Mesendoderm (in vitro differentiated cells): ENCODE results near the gene BANF2.
A peak's percentile ranks its signal among the peaks of the same experiment; 100 is the strongest.

Experiments used
- DNase-seq: peaks from one replicate; pipeline ENCODE4 v3.0.0; 2013
- H2AK5ac ChIP-seq: 2 replicates; pipeline ENCODE4 v1.6.1; 2013; ENCODE audit warnings: low read length, inconsistent platforms
- H2BK120ac ChIP-seq: 2 replicates; pipeline ENCODE4 v1.6.1; 2013; ENCODE audit warnings: low read depth, mild to moderate bottlenecking, low read length, moderate library complexity, mixed read lengths
- H2BK15ac ChIP-seq: replicated peaks from 2 replicates; pipeline ENCODE4 v1.6.1; 2013; ENCODE audit warnings: low read depth, mild to moderate bottlenecking, moderate library complexity
- H2BK5ac ChIP-seq: 2 replicates; pipeline ENCODE4 v1.6.1; 2013; ENCODE audit warnings: low read length, inconsistent platforms
- H3K18ac ChIP-seq: 2 replicates; pipeline ENCODE4 v1.6.1; 2013; ENCODE audit warnings: mild to moderate bottlenecking, low read length, mixed read lengths
- H3K23ac ChIP-seq: one replicate; pipeline ENCODE4 v1.6.1; 2013; ENCODE audit warnings: low read length
- H3K27ac ChIP-seq: 2 replicates; pipeline ENCODE4 v1.5.1; 2013; ENCODE audit warnings: low read depth, mild to moderate bottlenecking, inconsistent platforms, low read length, moderate library complexity
- H3K27me3 ChIP-seq: 2 replicates; pipeline ENCODE4 v1.6.1; 2013; ENCODE audit warnings: low read length, control low read depth, mild to moderate bottlenecking, inconsistent platforms; ENCODE audit not compliant: insufficient read depth, poor library complexity
- H3K36me3 ChIP-seq: 2 replicates; pipeline ENCODE4 v1.6.1; 2013; ENCODE audit warnings: low read length, inconsistent platforms; ENCODE audit not compliant: control insufficient read depth, insufficient read depth
- H3K4ac ChIP-seq: one replicate; pipeline ENCODE4 v1.6.1; 2013; ENCODE audit warnings: low read depth, mild to moderate bottlenecking, low read length, moderate library complexity
- H3K4me1 ChIP-seq: 2 replicates; pipeline ENCODE4 v1.6.1; 2013; ENCODE audit warnings: low read depth, low read length, inconsistent platforms; ENCODE audit not compliant: control insufficient read depth
- H3K4me2 ChIP-seq: 2 replicates; pipeline ENCODE4 v1.6.1; 2013; ENCODE audit warnings: low read length
- H3K4me3 ChIP-seq: 2 replicates; pipeline ENCODE4 v1.5.1; 2013; ENCODE audit warnings: mild to moderate bottlenecking, low read length
- H3K56ac ChIP-seq: one replicate; pipeline ENCODE4 v1.6.1; 2013; ENCODE audit warnings: low read length
- H3K79me1 ChIP-seq: 2 replicates; pipeline ENCODE4 v1.6.1; 2013; ENCODE audit warnings: low read length, inconsistent platforms
- H3K79me2 ChIP-seq: 2 replicates; pipeline ENCODE4 v1.6.1; 2013; ENCODE audit warnings: mild to moderate bottlenecking, low read length; ENCODE audit not compliant: control insufficient read depth, insufficient read depth
- H3K9ac ChIP-seq: 2 replicates; pipeline ENCODE4 v1.6.1; 2013; ENCODE audit warnings: low read length, inconsistent platforms
- H4K5ac ChIP-seq: one replicate; pipeline ENCODE4 v1.6.1; 2013; ENCODE audit warnings: low read length
- H4K8ac ChIP-seq: one replicate; pipeline ENCODE4 v1.6.1; 2013; ENCODE audit warnings: low read depth, mild to moderate bottlenecking, control low read depth, low read length, moderate library complexity
- WGBS: extraction: QIAGEN DNeasy Blood & Tissue Kit; methylation state at CpG from one replicate; pipeline ENCODE4 v1.1.7; 2013; ENCODE audit warnings: low lambda C conversion rate, missing lambda C conversion rate; ENCODE audit not compliant: insufficient coverage; ENCODE audit errors: extremely low coverage; 5-methylcytosine and 5-hydroxymethylcytosine counted together

The BANF2 gene

DNA sequence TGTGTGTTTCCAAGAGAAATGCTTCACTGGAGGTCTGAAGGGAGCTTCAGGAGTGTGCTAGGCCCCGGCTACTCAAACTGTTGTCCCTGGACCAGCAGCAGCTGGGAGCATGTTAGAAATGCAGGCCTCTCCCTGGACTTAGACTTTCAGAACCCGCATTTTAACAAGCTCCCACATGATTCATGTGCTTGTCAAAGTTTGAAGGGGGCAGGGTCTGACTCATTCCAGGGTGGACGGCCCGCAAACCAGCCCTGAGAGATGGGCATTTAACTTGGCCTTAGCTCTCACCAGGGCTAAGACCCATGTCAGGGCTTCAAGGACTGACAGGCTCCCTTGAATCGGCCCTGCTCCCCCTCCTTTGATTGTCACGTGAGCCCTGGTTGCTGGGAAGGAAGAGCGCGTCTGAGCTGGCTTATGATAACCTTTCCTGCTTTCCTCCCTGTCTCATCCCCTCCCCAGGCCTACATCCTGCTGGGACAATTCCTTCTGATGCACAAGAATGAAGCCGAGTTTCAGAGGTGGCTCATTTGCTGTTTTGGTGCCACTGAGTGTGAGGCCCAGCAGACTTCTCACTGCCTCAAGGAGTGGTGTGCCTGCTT lies 35.5 kb downstream of the BANF2 start:
- H3K23ac ChIP-seq = no peak overlapping the region
- H4K5ac ChIP-seq = no peak overlapping the region
- H2BK15ac ChIP-seq = no peak overlapping the region
- no peak overlapping the region for H3K9ac ChIP-seq
- no peaks in the 10 kb centered on the region for H3K27me3 ChIP-seq
- H3K4ac ChIP-seq = no peak overlapping the region
- H3K36me3 ChIP-seq = no peaks in the 10 kb centered on the region
- no peaks in the 10 kb centered on the region for H3K4me1 ChIP-seq
- no peak overlapping the region for H2BK5ac ChIP-seq
- no CpG with 5 or more reads among the region's 9 CpGs for WGBS
- H3K27ac ChIP-seq = peak overlapping the region; percentile 25
- H3K79me1 ChIP-seq = no peaks in the 10 kb centered on the region
- H2AK5ac ChIP-seq = no peak overlapping the region
- no peak overlapping the region for H2BK120ac ChIP-seq
- H3K56ac ChIP-seq = peak overlapping the region; percentile 60
- H3K4me3 ChIP-seq = no peak overlapping the region
- no peaks in the 10 kb centered on the region for H3K79me2 ChIP-seq
- no peak overlapping the region for H4K8ac ChIP-seq
- no peak overlapping the region for H3K4me2 ChIP-seq
- no peak overlapping the region for H3K18ac ChIP-seq
- DNase-seq = peak; percentile 28

DNA sequence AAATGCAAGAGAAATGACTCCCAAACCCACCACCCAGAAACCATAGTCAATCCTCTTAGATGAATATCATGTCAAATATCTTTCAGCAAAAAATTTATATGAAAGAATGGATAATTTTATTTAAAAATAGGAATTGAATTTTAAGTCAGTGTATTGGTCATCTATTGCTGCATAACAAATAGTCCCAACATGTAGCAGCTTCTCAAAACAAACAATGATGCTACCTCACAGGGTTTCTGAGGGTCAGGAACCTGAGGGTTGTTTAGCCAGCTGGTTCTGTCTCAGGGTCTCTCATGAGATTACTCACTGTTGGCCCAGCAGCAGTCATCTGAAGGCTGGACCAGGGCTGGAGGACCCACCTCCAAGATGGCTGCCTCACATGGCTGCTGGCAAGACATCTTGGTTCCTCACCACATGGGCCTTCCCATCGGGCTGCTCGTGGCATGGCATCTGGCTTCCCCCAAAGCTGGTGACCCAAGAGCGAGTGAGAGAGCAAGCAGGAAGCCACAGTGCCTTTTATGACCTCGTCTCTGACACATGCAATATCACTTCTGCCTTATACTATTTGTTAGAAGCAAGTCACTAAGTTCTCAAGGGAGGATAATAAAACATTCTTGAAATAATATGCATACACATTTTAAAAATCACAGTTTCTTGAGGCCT lies 36.3 kb downstream of the BANF2 start:
- Histone ChIP-seq H4K5ac (no peak overlapping the region), H3K23ac (no peak overlapping the region), H3K36me3 (no peaks in the 10 kb centered on the region), H2BK15ac (no peak overlapping the region), H2BK5ac (no peak overlapping the region), H3K27me3 (no peaks in the 10 kb centered on the region), H3K9ac (no peak overlapping the region), H3K18ac (no peak overlapping the region), H2AK5ac (no peak overlapping the region), H3K79me1 (no peaks in the 10 kb centered on the region), H3K79me2 (no peaks in the 10 kb centered on the region), H4K8ac (no peak overlapping the region), H3K4ac (no peak overlapping the region), H3K4me2 (no peak overlapping the region), H3K4me3 (no peak overlapping the region), H3K4me1 (no peaks in the 10 kb centered on the region), H2BK120ac (no peak overlapping the region), H3K27ac (no peak overlapping the region), H3K56ac (no peak overlapping the region)
- DNase-seq = no peak
- WGBS = no CpG with 5 or more reads among the region's 4 CpGs

DNA sequence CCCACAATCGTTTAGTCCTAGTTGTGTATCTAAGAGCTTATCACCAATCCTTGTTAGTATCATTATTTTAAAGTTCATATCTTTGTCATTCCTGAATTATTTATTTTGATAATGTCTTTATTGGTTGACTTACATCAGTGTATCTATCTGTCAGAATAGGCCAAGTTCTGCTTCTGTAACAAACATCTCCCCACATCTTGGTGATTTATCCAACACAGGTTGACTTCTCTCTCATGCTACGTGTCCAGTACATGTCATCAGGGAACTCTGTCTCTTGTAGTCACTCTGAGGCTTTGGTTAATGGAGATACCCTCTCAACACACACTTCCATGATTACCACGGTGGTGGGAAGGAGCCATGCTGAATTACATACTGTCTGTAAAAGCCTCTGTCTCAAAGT lies 38.4 kb downstream of the BANF2 start:
- H3K4ac ChIP-seq = no peak overlapping the region
- H2BK120ac ChIP-seq = no peak overlapping the region
- no peaks in the 10 kb centered on the region for H3K27me3 ChIP-seq
- H3K4me1 ChIP-seq = no peaks in the 10 kb centered on the region
- H2BK5ac ChIP-seq = no peak overlapping the region
- H3K36me3 ChIP-seq = no peaks in the 10 kb centered on the region
- H2AK5ac ChIP-seq = no peak overlapping the region
- no CpG with 5 or more reads among the region's 3 CpGs for WGBS
- H3K4me3 ChIP-seq = no peak overlapping the region
- H3K79me2 ChIP-seq = no peaks in the 10 kb centered on the region
- H3K27ac ChIP-seq = no peak overlapping the region
- H3K56ac ChIP-seq = no peak overlapping the region
- H2BK15ac ChIP-seq = no peak overlapping the region
- no peak for DNase-seq
- H3K23ac ChIP-seq = no peak overlapping the region
- H3K18ac ChIP-seq = no peak overlapping the region
- H4K5ac ChIP-seq = no peak overlapping the region
- H3K9ac ChIP-seq = no peak overlapping the region
- H3K79me1 ChIP-seq = no peaks in the 10 kb centered on the region
- no peak overlapping the region for H4K8ac ChIP-seq
- no peak overlapping the region for H3K4me2 ChIP-seq

DNA sequence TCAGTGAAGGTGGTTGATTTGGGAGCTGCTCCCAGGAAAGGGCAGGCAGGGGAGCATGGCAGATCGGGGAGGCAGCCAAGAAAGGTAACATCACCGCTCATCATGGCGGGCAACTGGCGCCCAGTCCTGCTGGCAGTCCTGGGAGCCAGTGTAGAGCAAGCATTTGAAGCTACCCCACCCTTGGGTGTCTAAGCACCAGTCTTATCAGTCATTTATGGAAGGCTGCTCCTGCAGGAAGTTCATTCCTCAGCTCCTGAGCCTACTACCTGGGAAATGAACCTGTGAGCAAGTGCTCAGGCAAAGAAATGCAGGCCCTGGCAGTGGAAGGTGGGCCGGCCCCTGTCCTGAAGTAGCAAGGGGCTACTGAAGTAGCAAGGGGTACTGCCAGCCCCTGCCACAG lies 41.5 kb downstream of the BANF2 start:
- no peak overlapping the region for H2BK5ac ChIP-seq
- H2BK15ac ChIP-seq = no peak overlapping the region
- H3K18ac ChIP-seq = no peak overlapping the region
- H3K27me3 ChIP-seq = no peaks in the 10 kb centered on the region
- no peaks in the 10 kb centered on the region for H3K79me2 ChIP-seq
- no peak overlapping the region for H3K4me3 ChIP-seq
- no peak overlapping the region for H4K8ac ChIP-seq
- H2BK120ac ChIP-seq = no peak overlapping the region
- WGBS = no CpG with 5 or more reads among the region's 5 CpGs
- no peak overlapping the region for H3K56ac ChIP-seq
- H4K5ac ChIP-seq = no peak overlapping the region
- no peak for DNase-seq
- H3K4ac ChIP-seq = no peak overlapping the region
- no peak overlapping the region for H3K23ac ChIP-seq
- no peak overlapping the region for H3K4me2 ChIP-seq
- H3K79me1 ChIP-seq = no peaks in the 10 kb centered on the region
- H2AK5ac ChIP-seq = no peak overlapping the region
- no peak overlapping the region for H3K27ac ChIP-seq
- no peaks in the 10 kb centered on the region for H3K4me1 ChIP-seq
- H3K9ac ChIP-seq = no peak overlapping the region
- H3K36me3 ChIP-seq = no peaks in the 10 kb centered on the region

DNA sequence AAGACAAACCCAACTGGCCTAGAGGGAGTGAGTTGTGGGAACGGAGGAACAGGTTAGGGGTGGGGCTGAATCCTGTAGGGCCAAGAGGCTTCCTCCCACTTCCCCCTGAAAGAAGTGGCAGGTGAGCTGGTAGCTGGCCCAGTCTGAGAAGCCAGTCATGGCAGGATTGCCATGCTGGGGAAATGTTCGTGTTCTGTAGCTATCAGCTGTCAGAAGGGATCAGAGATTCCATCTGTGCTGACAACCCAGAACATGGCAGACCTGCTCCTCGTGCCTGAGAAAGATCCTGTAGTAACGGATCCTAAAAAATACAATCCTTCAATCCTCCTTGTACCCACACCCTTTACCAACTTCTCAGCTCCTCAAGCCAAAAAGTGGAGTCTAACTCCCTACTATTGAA lies 43.0 kb downstream of the BANF2 start:
- WGBS = no CpG with 5 or more reads among the region's 4 CpGs
- no peak overlapping the region for H3K4me3 ChIP-seq

DNA sequence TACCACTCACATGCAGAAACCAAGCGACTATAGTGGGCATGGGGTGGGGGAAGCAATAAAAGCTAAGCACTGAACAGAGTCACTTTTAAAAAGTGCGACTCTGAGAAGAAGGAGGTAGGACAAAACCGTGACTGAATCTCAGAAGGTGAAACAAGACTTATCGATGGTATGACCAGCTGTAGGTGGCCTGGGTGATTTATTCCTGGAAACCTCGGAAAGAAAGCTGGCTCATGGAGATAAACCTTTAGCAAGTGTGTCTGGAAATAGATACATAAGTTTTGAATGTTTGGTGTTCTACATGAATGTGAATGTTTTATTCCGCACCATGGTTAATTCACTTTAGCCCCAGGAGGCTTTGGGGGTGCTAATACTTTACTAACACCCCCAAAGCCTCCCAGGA lies 43.9 kb downstream of the BANF2 start:
- no CpG with 5 or more reads among the region's 6 CpGs for WGBS
- H3K79me2 ChIP-seq = no peaks in the 10 kb centered on the region
- no peak overlapping the region for H2BK120ac ChIP-seq
- H4K5ac ChIP-seq = no peak overlapping the region
- no peak overlapping the region for H3K9ac ChIP-seq
- no peak overlapping the region for H3K4me3 ChIP-seq
- H2AK5ac ChIP-seq = no peak overlapping the region
- no peaks in the 10 kb centered on the region for H3K4me1 ChIP-seq
- no peak overlapping the region for H2BK15ac ChIP-seq
- H3K36me3 ChIP-seq = no peaks in the 10 kb centered on the region
- H3K27me3 ChIP-seq = no peaks in the 10 kb centered on the region
- H4K8ac ChIP-seq = no peak overlapping the region
- DNase-seq = no peak
- H3K79me1 ChIP-seq = no peaks in the 10 kb centered on the region
- no peak overlapping the region for H3K18ac ChIP-seq
- H3K23ac ChIP-seq = no peak overlapping the region
- no peak overlapping the region for H3K27ac ChIP-seq
- H2BK5ac ChIP-seq = no peak overlapping the region
- no peak overlapping the region for H3K4me2 ChIP-seq
- H3K56ac ChIP-seq = no peak overlapping the region
- no peak overlapping the region for H3K4ac ChIP-seq

More for the DNA sequence above, 43.0 kb downstream of the BANF2 start:
- H3K4ac ChIP-seq = no peak overlapping the region
- no peak overlapping the region for H2BK5ac ChIP-seq
- no peak overlapping the region for H4K8ac ChIP-seq
- no peak overlapping the region for H3K9ac ChIP-seq
- H3K4me2 ChIP-seq = no peak overlapping the region
- H3K79me2 ChIP-seq = no peaks in the 10 kb centered on the region
- no peak overlapping the region for H3K18ac ChIP-seq
- H3K27ac ChIP-seq = no peak overlapping the region
- no peak overlapping the region for H2BK120ac ChIP-seq
- no peak overlapping the region for H2AK5ac ChIP-seq
- no peak overlapping the region for H3K23ac ChIP-seq
- no peaks in the 10 kb centered on the region for H3K36me3 ChIP-seq
- no peaks in the 10 kb centered on the region for H3K4me1 ChIP-seq
- H2BK15ac ChIP-seq = no peak overlapping the region
- H3K27me3 ChIP-seq = no peaks in the 10 kb centered on the region
- no peaks in the 10 kb centered on the region for H3K79me1 ChIP-seq
- no peak for DNase-seq
- no peak overlapping the region for H3K56ac ChIP-seq
- H4K5ac ChIP-seq = no peak overlapping the region
